GM21360 (cell line): ENCODE results near the gene LIMS2.

Experiments
- ATAC-seq: cut with Tn5 transposase; IDR thresholded peaks from one replicate; pipeline ENCODE4 v1.9.1; 2021; ENCODE audit warnings: mild to moderate bottlenecking, moderate library complexity; ENCODE audit not compliant: unreplicated experiment

The LIMS2 gene

DNA sequence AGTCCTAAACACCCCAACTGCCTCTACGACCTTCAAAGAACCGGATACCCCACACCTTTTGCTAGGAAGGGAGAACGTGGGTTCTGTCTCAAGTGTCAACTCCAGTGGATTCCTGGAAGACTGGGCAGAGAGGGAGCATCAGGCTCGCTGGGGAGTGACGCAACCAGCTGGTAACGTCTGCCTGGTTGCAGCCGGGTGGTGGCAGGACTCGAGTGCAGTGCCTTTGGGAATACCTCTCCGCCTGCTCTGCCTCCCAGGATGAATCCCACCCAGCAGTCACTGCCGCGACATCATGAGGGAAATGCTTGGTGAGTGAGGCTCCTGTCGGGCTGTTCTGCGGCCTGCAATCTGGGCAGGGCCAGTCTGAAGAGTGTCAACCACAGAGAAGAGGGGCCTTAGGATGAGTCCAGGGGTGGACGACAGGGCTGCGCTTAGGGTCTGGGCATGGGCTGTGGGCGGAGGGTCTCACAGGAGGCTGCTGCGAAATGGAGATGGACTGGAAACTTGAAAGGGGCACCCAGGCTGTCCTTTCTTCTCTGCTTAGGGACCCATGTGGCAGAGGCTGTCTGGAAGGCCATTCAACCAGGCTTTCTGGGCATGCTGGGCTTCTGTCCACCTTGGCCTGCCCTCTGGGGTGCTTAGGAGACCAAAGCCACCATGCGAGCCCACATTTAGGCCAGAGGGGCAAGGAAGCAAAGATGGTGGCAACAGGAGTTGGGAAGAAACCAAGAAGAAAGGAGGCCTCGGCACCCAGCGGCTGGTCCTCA lies 16.5 kb downstream of the LIMS2 start:
- no peak for ATAC-seq

DNA sequence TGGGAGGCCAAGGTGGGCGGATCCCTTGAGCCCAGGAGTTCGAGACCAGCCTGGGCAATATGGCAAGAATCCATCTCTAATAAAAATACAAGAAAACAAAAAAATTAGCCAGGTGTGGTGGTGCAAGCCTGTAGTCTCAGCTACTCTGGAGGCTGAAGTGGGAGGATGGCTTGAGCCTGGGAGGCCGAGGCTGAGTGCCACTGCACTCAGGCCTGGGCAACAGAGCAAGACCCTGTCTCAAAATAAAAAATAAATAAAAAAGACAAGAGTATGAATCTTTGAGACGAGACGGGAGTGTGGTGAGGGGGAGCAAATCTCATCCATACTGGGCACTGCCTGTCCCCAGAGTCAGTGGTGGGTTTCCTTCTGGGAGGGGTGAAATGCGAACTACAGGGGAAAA lies 17.2 kb downstream of the LIMS2 start:
- ATAC-seq = no peak

GRCh38 chr2:127657232-127657595 lies 18.1 kb downstream of the LIMS2 start:
- no peak for ATAC-seq

GRCh38 chr2:127656569-127657231 lies 18.6 kb downstream of the LIMS2 start:
- ATAC-seq = no peak

- ATAC-seq = no peak
These were observed 19.9 kb downstream of the LIMS2 start for GRCh38 chr2:127655209-127656073.

DNA sequence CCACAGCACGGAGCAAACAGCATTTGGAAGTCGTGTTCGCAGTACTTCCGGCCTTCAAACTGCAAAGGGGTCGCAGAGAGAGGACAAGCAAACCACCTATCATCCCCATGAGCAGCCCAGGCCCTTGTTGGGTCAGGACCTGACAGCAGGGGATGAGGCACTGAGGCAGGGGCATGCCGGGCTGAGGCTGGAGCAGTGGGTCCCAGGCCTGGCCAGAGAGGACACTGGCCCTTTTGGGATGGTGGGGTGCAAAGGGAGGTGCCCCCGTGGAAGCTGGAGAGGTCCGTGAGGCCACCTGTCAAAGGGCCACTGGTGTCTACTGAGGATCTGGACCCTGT lies 20.5 kb downstream of the LIMS2 start:
- no peak for ATAC-seq

DNA sequence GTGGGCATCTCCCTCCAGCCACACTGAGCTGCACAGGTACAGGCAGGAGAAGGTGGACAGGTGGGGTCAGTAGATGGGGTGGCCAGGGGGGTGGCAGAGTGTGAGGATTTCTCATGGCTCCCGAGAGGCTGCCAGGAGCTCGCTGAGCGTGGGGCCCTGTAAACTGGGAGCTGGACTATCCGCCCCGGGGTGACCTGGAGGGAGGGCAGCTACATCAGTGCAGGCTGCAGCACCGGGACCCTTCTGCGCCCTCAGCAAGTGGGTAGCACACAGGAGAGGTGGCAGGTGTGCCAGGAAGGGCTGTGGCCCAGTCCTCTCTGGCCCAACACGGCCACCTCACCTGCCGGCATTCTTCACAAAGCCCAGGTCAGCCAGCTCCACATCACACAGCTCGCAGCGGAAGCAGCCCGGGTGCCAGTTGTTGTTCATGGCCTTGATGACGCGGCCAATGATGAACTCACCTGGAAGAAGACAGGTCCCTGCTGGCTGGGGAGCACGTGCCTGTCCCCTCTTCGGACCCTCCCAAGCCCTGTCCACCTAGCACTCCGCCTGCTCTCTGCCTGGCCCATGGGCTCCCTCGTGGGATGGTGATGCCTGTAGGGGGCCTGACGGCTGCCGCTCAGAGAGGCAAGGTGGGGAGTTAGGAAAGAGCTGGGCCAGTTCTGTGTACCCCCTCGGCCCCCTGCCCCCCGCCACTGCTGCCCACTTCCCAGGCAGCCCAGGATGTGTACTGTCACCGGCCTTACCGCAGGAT lies 21.1 kb downstream of the LIMS2 start:
- ATAC-seq = no peak

GRCh38 chr2:127653421-127654083 lies 21.8 kb downstream of the LIMS2 start:
- ATAC-seq = no peak

DNA sequence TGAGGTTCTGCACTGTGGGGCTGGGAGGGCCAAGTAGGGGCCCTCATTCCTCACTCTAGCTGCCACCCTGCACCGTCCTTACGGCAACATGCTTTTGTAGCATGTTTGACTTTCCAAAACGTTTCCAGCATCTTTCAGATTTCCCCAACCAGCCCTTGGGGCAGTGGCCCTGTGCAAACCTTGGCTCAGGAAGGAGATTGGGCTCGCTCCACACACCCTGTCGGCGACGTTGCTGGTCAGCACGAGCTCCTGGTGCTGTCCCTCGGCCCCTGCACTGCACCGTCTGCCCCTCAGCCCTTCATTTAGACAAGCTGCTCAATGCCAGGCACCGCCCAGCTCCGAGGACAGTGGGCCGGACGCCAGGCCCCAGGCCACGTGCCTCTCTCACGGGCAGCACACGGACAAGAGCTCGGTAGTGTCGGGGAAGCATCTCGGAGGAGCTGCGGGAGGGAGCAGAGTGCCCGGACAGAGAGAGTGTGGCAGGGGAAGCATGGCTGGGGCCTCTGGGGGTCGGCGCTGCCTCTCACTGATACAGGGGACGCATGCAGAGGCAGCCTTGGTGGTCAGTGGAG lies 22.5 kb downstream of the LIMS2 start:
- no peak for ATAC-seq

GRCh38 chr2:127651971-127652550 lies 23.3 kb downstream of the LIMS2 start:
- ATAC-seq = no peak

- no peak for ATAC-seq
These were observed 23.9 kb downstream of the LIMS2 start for GRCh38 chr2:127651381-127651809.

GRCh38 chr2:127650785-127651380 lies 24.4 kb downstream of the LIMS2 start:
- ATAC-seq = no peak

- ATAC-seq = no peak
These were observed 25.1 kb downstream of the LIMS2 start for GRCh38 chr2:127650041-127650784.

DNA sequence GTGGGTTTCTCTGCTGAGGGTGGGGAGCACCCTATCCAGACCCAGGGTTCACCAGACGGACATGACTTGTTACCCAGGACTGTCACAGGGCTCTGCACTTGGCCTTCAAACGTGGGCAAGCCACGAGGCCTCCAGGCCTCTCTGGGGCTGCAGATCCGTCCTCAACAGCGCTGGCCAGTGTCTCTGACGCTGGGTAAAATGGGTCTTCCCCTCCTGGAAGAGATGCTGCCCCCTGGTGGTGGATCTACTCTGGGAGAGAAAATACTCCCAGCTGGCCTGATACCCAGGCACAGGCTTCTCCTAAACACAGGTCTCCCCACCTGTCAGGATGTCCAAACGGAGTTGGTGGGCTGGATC lies 25.7 kb downstream of the LIMS2 start:
- peak; percentile 56 for ATAC-seq

GRCh38 chr2:127649100-127649611 lies 26.2 kb downstream of the LIMS2 start:
- ATAC-seq = no peak

- ATAC-seq = no peak
These were observed 27.0 kb downstream of the LIMS2 start for GRCh38 chr2:127648321-127648720.

- ATAC-seq = no peak
These were observed 27.8 kb downstream of the LIMS2 start for GRCh38 chr2:127647242-127648190.
